Effector memory CD8-positive, alpha-beta T cell (primary cell): ENCODE measurements around the gene CYP8B1.

Experiments
- ATAC-seq: fragments of 150-1000 bp; cut with Tn5 transposase; replicated peaks from 2 replicates; pipeline ENCODE4 v1.10.0; 2021; ENCODE audit warnings: mild to moderate bottlenecking, moderate library complexity
- DNase-seq, 3 experiments: peaks; one replicate each; pipeline ENCODE4 v3.0.0; 2021
- H3K27ac Mint-ChIP-seq, 2 donors: one replicate each; pipeline ENCODE4 v1.8.0; 2022; ENCODE audit warnings: mild to moderate bottlenecking in 2 of 2, mixed read lengths in 2 of 2, moderate library complexity in 2 of 2
- H3K27me3 Mint-ChIP-seq, 2 donors: one replicate each; pipeline ENCODE4 v1.8.0; 2022; ENCODE audit warnings: mixed read lengths in 2 of 2
- H3K36me3 Mint-ChIP-seq: one replicate; pipeline ENCODE4 v1.8.0; 2022; ENCODE audit warnings: mild to moderate bottlenecking, moderate library complexity, mixed read lengths; ENCODE audit not compliant: insufficient read depth
- H3K4me1 Mint-ChIP-seq, 2 donors: one replicate each; pipeline ENCODE4 v1.8.0; 2022; ENCODE audit warnings: low read depth in 2 of 2, mixed read lengths in 2 of 2
- H3K4me3 Mint-ChIP-seq, 2 donors: one replicate each; pipeline ENCODE4 v1.8.0; 2022; ENCODE audit warnings: mild to moderate bottlenecking in 2 of 2, mixed read lengths in 2 of 2, moderate library complexity in 2 of 2
- H3K9me3 Mint-ChIP-seq, 2 donors: one replicate each; pipeline ENCODE4 v1.8.0; 2022; ENCODE audit warnings: mixed read lengths in 2 of 2
- total RNA-seq, 9 experiments: gene quantifications; one replicate each; lab custom pipeline; 2026; lab: John Stamatoyannopoulos, UW

CYP8B1 gene, protein sequence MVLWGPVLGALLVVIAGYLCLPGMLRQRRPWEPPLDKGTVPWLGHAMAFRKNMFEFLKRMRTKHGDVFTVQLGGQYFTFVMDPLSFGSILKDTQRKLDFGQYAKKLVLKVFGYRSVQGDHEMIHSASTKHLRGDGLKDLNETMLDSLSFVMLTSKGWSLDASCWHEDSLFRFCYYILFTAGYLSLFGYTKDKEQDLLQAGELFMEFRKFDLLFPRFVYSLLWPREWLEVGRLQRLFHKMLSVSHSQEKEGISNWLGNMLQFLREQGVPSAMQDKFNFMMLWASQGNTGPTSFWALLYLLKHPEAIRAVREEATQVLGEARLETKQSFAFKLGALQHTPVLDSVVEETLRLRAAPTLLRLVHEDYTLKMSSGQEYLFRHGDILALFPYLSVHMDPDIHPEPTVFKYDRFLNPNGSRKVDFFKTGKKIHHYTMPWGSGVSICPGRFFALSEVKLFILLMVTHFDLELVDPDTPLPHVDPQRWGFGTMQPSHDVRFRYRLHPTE
- 0 reads per million in 9 experiments for total RNA-seq

GRCh38 chr3:42875325-42876151, at the start of gene CYP8B1:
Gene CYP8B1 (minus strand): TSS chr3:42875879. CDS start chr3:42875816, 63 bp downstream.
- H3K9me3 Mint-ChIP-seq: no peaks in the 10 kb centered on the region
- H3K27ac Mint-ChIP-seq: no peak within 1 kb of the TSS
- peaks cover 9 to 19% of the 10 kb centered on the region in 2 donors for H3K27me3 Mint-ChIP-seq
- no peak within 1 kb of the TSS for H3K4me3 Mint-ChIP-seq
- ATAC-seq (no peak), DNase-seq (no peak)
- peaks cover 2 to 4% of the 10 kb centered on the region in 2 donors for H3K4me1 Mint-ChIP-seq
- H3K36me3 Mint-ChIP-seq: no peaks in the 10 kb centered on the region

- ATAC-seq (no peak), DNase-seq (no peak)
- Mint-ChIP-seq H3K4me3 (no peak overlapping the region), H3K9me3 (no peaks in the 10 kb centered on the region), H3K27me3 (peaks cover 0 to 5% of the 10 kb centered on the region in 2 donors), H3K4me1 (peaks cover 0 to 4% of the 10 kb centered on the region in 2 donors), H3K27ac (no peak overlapping the region), H3K36me3 (no peaks in the 10 kb centered on the region)
Observed at GRCh38 chr3:42923606-42924005, 47.9 kb upstream of the CYP8B1 start.

- Mint-ChIP-seq H3K36me3 (no peaks in the 10 kb centered on the region), H3K4me1 (no peaks in the 10 kb centered on the region), H3K27me3 (peaks cover 8 to 17% of the 10 kb centered on the region in 2 donors), H3K4me3 (no peak overlapping the region), H3K9me3 (peaks cover 8 to 14% of the 10 kb centered on the region in 2 donors), H3K27ac (no peak overlapping the region)
- no peak for DNase-seq
- no peak for ATAC-seq
Observed at GRCh38 chr3:42914771-42915515, 39.3 kb upstream of the CYP8B1 start.

- DNase-seq (no peak), ATAC-seq (no peak)
- Mint-ChIP-seq H3K27ac (no peak overlapping the region), H3K9me3 (peaks cover 8 to 11% of the 10 kb centered on the region in 2 donors), H3K36me3 (no peaks in the 10 kb centered on the region), H3K27me3 (peaks cover 31 to 32% of the 10 kb centered on the region in 2 donors), H3K4me3 (no peak overlapping the region), H3K4me1 (peaks cover 0 to 1% of the 10 kb centered on the region in 2 donors)
Observed at GRCh38 chr3:42911551-42911950, 35.9 kb upstream of the CYP8B1 start.

- Mint-ChIP-seq H3K4me1 (peaks cover 0 to 6% of the 10 kb centered on the region in 2 donors), H3K9me3 (peaks cover 0 to 8% of the 10 kb centered on the region in 2 donors), H3K4me3 (no peak overlapping the region), H3K27ac (no peak overlapping the region), H3K36me3 (no peaks in the 10 kb centered on the region), H3K27me3 (peaks cover 40 to 53% of the 10 kb centered on the region in 2 donors)
- ATAC-seq (no peak), DNase-seq (no peak)
Observed at GRCh38 chr3:42908675-42909074, 33.0 kb upstream of the CYP8B1 start.

DNA sequence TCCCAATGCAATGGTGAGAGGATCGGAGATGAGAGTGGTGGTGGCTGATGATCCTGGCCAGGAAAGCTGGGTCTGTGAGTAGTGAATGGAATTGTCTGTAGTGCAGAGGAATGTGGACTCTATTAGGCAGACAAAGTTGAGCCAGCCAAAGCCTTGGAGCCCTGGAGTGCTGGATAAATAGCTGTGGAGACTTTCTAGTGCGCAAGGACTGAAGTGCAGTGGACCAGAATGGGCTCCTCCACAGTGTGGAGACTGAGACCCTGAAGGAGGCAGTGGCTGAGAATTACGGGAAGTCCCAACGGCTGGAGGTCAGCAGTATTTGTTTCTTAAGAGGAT, 31.1 kb upstream of the CYP8B1 start:
- no peak overlapping the region for H3K4me3 Mint-ChIP-seq
- DNase-seq (no peak), ATAC-seq (no peak)
- peaks cover 0 to 6% of the 10 kb centered on the region in 2 donors for H3K4me1 Mint-ChIP-seq
- H3K27me3 Mint-ChIP-seq: peaks cover 42 to 58% of the 10 kb centered on the region in 2 donors
- H3K36me3 Mint-ChIP-seq: no peaks in the 10 kb centered on the region
- no peak overlapping the region for H3K27ac Mint-ChIP-seq
- H3K9me3 Mint-ChIP-seq: peaks cover 0 to 11% of the 10 kb centered on the region in 2 donors

- Mint-ChIP-seq H3K27me3 (peaks cover 42 to 59% of the 10 kb centered on the region in 2 donors), H3K9me3 (peaks cover 0 to 11% of the 10 kb centered on the region in 2 donors), H3K4me1 (peaks cover 0 to 6% of the 10 kb centered on the region in 2 donors), H3K36me3 (no peaks in the 10 kb centered on the region), H3K27ac (no peak within 1 kb of the TSS), H3K4me3 (peak within 1 kb of the TSS; percentile 32 to 71)
- peak; percentile 26 for ATAC-seq
- no peak for DNase-seq
Observed at GRCh38 chr3:42906070-42906847, 30.6 kb upstream of the CYP8B1 start, which contains the start of gene ZNF662. Gene ZNF662 (plus strand): TSS chr3:42906142. CDS start chr3:42908115, 1,973 bp downstream.

- H3K4me1 Mint-ChIP-seq: peaks cover 0 to 6% of the 10 kb centered on the region in 2 donors
- no peak for DNase-seq
- H3K9me3 Mint-ChIP-seq: peaks cover 0 to 11% of the 10 kb centered on the region in 2 donors
- peak overlapping the region; percentile 32 to 71 for H3K4me3 Mint-ChIP-seq
- peaks cover 45 to 63% of the 10 kb centered on the region in 2 donors for H3K27me3 Mint-ChIP-seq
- H3K36me3 Mint-ChIP-seq: no peaks in the 10 kb centered on the region
- no peak for ATAC-seq
- H3K27ac Mint-ChIP-seq: no peak overlapping the region
Observed at GRCh38 chr3:42905740-42906069, 30.0 kb upstream of the CYP8B1 start.

DNA sequence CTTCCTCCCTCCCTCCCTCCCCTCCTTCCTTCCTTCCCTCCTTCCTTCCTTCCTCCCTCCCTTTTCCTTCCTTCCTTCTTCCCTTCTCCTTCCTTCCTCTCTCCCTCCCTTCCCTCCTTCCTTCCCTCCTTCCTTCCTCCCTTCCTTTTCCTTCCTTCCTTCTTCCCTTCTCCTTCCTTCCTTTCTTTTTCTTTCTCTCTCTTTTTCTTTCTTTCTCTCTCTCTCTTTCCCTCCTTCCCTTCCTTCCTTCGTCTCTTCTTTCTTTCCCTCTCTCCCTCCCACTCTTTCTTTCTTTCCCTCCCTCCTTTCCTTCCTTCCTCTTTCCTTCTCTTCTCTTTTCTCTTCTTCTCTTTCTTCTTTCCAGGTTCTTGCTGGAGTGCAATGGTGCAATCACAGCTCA, 28.4 kb upstream of the CYP8B1 start:
- DNase-seq (no peak), ATAC-seq (no peak)
- peaks cover 49 to 59% of the 10 kb centered on the region in 2 donors for H3K27me3 Mint-ChIP-seq
- H3K36me3 Mint-ChIP-seq: no peaks in the 10 kb centered on the region
- H3K4me1 Mint-ChIP-seq: peaks cover 0 to 6% of the 10 kb centered on the region in 2 donors
- H3K4me3 Mint-ChIP-seq: no peak overlapping the region
- peaks cover 0 to 11% of the 10 kb centered on the region in 2 donors for H3K9me3 Mint-ChIP-seq
- H3K27ac Mint-ChIP-seq: no peak overlapping the region

DNA sequence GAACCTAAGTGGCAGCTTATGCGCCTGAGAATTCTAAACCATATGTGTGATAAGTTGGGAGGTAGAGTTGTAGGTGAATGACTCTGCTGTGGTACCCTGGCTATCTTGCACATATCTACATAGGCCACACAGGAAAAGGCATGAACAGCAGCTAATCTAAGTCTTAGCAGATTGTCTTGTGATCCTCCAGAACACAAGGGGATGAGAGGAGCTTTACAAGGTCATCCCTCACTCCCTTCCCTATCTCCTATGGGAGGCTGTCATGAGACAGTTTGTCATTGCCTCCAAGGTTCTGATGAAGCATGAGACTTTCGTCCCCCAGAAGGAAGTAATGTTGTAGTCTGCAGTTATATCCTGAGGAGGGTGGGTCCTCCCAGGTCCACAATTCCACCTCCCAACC, 26.6 kb upstream of the CYP8B1 start:
- ATAC-seq: no peak

DNA sequence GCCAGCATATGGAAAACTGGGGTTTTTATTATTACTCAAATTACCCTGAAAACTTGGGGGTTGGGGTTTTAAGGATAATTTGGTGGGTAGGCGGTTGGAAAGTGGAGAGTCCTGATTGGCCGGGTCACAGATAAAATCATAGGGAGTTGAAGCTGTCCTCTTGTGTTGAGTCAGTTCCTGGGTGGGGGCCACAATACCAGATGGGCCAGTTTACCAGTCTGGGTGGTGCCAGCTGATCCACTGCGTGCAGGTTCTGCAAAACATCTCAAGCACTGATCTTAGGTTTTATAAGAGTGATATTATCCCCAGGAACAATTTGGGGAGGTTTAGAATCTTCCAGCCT, 25.4 kb upstream of the CYP8B1 start:
- DNase-seq: no peak
- no peaks in the 10 kb centered on the region for H3K36me3 Mint-ChIP-seq
- H3K27me3 Mint-ChIP-seq: peaks cover 23 to 29% of the 10 kb centered on the region in 2 donors
- no peak overlapping the region for H3K4me3 Mint-ChIP-seq
- no peak for ATAC-seq
- H3K4me1 Mint-ChIP-seq: peaks cover 0 to 3% of the 10 kb centered on the region in 2 donors
- H3K9me3 Mint-ChIP-seq: peaks cover 0 to 11% of the 10 kb centered on the region in 2 donors
- H3K27ac Mint-ChIP-seq: no peak overlapping the region

More for the DNA sequence above, 26.6 kb upstream of the CYP8B1 start:
- Mint-ChIP-seq H3K4me3 (no peak overlapping the region), H3K36me3 (no peaks in the 10 kb centered on the region), H3K27ac (no peak overlapping the region), H3K9me3 (peaks cover 0 to 11% of the 10 kb centered on the region in 2 donors), H3K4me1 (peaks cover 0 to 6% of the 10 kb centered on the region in 2 donors), H3K27me3 (peaks cover 33 to 41% of the 10 kb centered on the region in 2 donors)
- no peak for DNase-seq

- Mint-ChIP-seq H3K4me1 (no peaks in the 10 kb centered on the region), H3K27me3 (peaks cover 18 to 23% of the 10 kb centered on the region in 2 donors), H3K9me3 (peaks cover 0 to 11% of the 10 kb centered on the region in 2 donors), H3K4me3 (no peak overlapping the region), H3K27ac (no peak overlapping the region), H3K36me3 (no peaks in the 10 kb centered on the region)
- ATAC-seq: no peak
- no peak for DNase-seq
Observed at GRCh38 chr3:42900226-42901072, 24.8 kb upstream of the CYP8B1 start.
